Measurements from ENCODE around the gene MOSPD3. TPM values are rescaled to one million over a fixed set of nuclear protein-coding genes. Genes with fewer than 3 reads are reported as not detected.
"Not testable (repeated sequence)": the region's sequence is repeated elsewhere in the genome, so short reads cannot be mapped to it uniquely, and the experiment has no call there.

MOSPD3 gene
- total RNA-seq, 1 experiment from 2014 or later: 25.0 TPM

GRCh38 chr7:100655908-100656674 is 43.8 kb downstream of the MOSPD3 start, which contains the start of gene ACTL6B:
Gene ACTL6B, minus strand, starts transcription at chr7:100656448. Its CDS starts 94 bp downstream, at chr7:100656354.
- BruUV-seq (replicated peaks): no TSS peak
- ChIA-PET CTCF (interaction anchor here (0.6 to 0.7 kb wide), 2 partner anchors 22 to 84 kb away, joined by 3 read pairs; no protein-coding TSS in a partner anchor), POLR2A (interaction anchor here (0.7 kb wide), 1 partner anchor 561 kb away, joined by 5 read pairs; no protein-coding TSS in a partner anchor)
- Histone ChIP-seq H3K36me3 (ENCODE audit: control insufficient read depth, insufficient read depth, low read length) (no peaks in the 10 kb centered on the region), H3K4me1 (ENCODE audit: control insufficient read depth, insufficient read depth, low read length) (no peaks in the 10 kb centered on the region), H3K27me3 (ENCODE audit: control insufficient read depth, insufficient read depth, low read length) (no peaks in the 10 kb centered on the region), H3K9me3 (ENCODE audit: control insufficient read depth, insufficient read depth, low read depth, low read length) (no peaks in the 10 kb centered on the region), H3K27ac (ENCODE audit: low read length) (no peak within 1 kb of the TSS), H3K4me3 (ENCODE audit: low read depth in 2 of 2, low read length in 2 of 2) (peak within 1 kb of the TSS in 1 of 2 experiments; percentile 4; a peak in 1 of 4 replicates)
- TF ChIP-seq SIN3A (IDR thresholded peaks at IDR 0.05; ENCODE audit: borderline replicate concordance, insufficient read depth, low read depth, low read length): no peak
- TF ChIP-seq, protein P1, sequence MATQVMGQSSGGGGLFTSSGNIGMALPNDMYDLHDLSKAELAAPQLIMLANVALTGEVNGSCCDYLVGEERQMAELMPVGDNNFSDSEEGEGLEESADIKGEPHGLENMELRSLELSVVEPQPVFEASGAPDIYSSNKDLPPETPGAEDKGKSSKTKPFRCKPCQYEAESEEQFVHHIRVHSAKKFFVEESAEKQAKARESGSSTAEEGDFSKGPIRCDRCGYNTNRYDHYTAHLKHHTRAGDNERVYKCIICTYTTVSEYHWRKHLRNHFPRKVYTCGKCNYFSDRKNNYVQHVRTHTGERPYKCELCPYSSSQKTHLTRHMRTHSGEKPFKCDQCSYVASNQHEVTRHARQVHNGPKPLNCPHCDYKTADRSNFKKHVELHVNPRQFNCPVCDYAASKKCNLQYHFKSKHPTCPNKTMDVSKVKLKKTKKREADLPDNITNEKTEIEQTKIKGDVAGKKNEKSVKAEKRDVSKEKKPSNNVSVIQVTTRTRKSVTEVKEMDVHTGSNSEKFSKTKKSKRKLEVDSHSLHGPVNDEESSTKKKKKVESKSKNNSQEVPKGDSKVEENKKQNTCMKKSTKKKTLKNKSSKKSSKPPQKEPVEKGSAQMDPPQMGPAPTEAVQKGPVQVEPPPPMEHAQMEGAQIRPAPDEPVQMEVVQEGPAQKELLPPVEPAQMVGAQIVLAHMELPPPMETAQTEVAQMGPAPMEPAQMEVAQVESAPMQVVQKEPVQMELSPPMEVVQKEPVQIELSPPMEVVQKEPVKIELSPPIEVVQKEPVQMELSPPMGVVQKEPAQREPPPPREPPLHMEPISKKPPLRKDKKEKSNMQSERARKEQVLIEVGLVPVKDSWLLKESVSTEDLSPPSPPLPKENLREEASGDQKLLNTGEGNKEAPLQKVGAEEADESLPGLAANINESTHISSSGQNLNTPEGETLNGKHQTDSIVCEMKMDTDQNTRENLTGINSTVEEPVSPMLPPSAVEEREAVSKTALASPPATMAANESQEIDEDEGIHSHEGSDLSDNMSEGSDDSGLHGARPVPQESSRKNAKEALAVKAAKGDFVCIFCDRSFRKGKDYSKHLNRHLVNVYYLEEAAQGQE (IDR thresholded peaks at IDR 0.05; ENCODE audit: insufficient read depth in 1 of 2, low read depth in 2 of 2, low read length in 1 of 2): peak; percentile 89 to 96
- intact Hi-C loops (cut with micrococcal nuclease; ENCODE audit: unreplicated experiment) (no loop called here), in situ Hi-C loops (cut with HindIII; ENCODE audit: low pct_unique_long_range_greater_than_20kb, low sequenced_read_pairs) (no loop called here)
- DNase-seq (ENCODE audit: low read depth, low spot score) (no peak), ATAC-seq (peak; percentile 58; the same call in 1 of the 2 replicates)

DNA sequence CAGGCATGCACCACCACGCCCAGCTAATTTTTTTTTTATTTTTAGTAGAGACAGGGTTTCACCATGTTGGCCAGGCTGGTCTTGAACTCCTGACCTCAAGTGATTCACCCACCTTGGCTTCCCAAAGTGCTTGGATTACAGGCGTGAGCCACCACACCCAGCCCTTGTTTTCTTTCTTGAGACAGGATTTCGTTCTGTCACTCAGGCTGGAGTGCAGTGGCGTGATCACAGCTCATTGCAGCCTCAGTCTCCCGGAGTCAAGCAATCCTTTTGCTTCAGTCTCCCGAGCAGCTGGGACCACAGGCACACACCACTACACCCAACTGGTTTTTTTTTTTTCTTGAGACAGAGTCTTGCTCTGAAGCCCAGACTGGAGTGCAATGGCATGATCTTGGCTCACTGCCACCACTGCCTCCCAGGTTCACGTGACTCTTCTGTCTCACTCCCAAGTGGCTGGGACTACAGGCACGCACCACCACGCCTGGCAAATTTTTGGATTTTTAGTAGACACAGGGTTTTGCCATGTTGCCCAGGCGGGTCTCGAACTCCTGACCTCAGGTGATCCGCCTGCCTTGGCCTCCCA is 49.9 kb downstream of the MOSPD3 start:
- intact Hi-C loops (cut with micrococcal nuclease; ENCODE audit: unreplicated experiment); CTCF ChIA-PET: not testable (repeated sequence)

More for the DNA sequence above, 49.9 kb downstream of the MOSPD3 start:
- H3K27ac ChIP-seq (ENCODE audit: low read length); BruUV-seq (replicated peaks); H3K27me3 ChIP-seq (ENCODE audit: control insufficient read depth, insufficient read depth, low read length); in situ Hi-C loops (cut with HindIII; ENCODE audit: low pct_unique_long_range_greater_than_20kb, low sequenced_read_pairs); ATAC-seq; H3K9me3 ChIP-seq (ENCODE audit: control insufficient read depth, insufficient read depth, low read depth, low read length); H3K4me3 ChIP-seq (ENCODE audit: low read depth in 2 of 2, low read length in 2 of 2); H3K36me3 ChIP-seq (ENCODE audit: control insufficient read depth, insufficient read depth, low read length); DNase-seq (ENCODE audit: low read depth, low spot score); H3K4me1 ChIP-seq (ENCODE audit: control insufficient read depth, insufficient read depth, low read length): not testable (repeated sequence)
- POLR2A ChIA-PET: interaction anchor here (0.6 to 1.0 kb wide), 2 partner anchors 21 to 439 kb away, joined by 3 to 4 read pairs; no protein-coding TSS in a partner anchor

Other genes starting within 250 kb of the MOSPD3 start
- gene PILRA, start 239.1 kb upstream of the MOSPD3 start, total RNA-seq (2021; ENCODE audit: unreplicated experiment): 4.8 TPM
- 6.5 TPM for gene ZCWPW1, start 183.8 kb upstream of the MOSPD3 start, total RNA-seq (2021; ENCODE audit: unreplicated experiment)
- 72.1 TPM for gene MEPCE, start 182.7 kb upstream of the MOSPD3 start, total RNA-seq (2021; ENCODE audit: unreplicated experiment)
- 74.4 TPM for gene PPP1R35, start 176.0 kb upstream of the MOSPD3 start, total RNA-seq (2021; ENCODE audit: unreplicated experiment)
- gene SPACDR, start 148.3 kb upstream of the MOSPD3 start, total RNA-seq (2021; ENCODE audit: unreplicated experiment): 1.5 TPM
- 82.6 TPM for gene TSC22D4, start 133.3 kb upstream of the MOSPD3 start, total RNA-seq (2021; ENCODE audit: unreplicated experiment)
- gene NYAP1, start 128.6 kb upstream of the MOSPD3 start, total RNA-seq (2021; ENCODE audit: unreplicated experiment): 4.0 TPM
- 42.5 TPM for gene AGFG2, start 73.3 kb upstream of the MOSPD3 start, total RNA-seq (2021; ENCODE audit: unreplicated experiment)
- gene SAP25, start 38.6 kb upstream of the MOSPD3 start, total RNA-seq (2021; ENCODE audit: unreplicated experiment): 3.0 TPM
- gene LRCH4, start 26.4 kb upstream of the MOSPD3 start, total RNA-seq (2021; ENCODE audit: unreplicated experiment): 66.4 TPM
- gene FBXO24, start 26.2 kb upstream of the MOSPD3 start, total RNA-seq (2021; ENCODE audit: unreplicated experiment): 0.59 TPM
- 13.8 TPM for gene PCOLCE, start 10.2 kb upstream of the MOSPD3 start, total RNA-seq (2021; ENCODE audit: unreplicated experiment)
- gene TFR2, start 29.0 kb downstream of the MOSPD3 start, total RNA-seq (2021; ENCODE audit: unreplicated experiment): 9.1 TPM
- gene ACTL6B, start 43.9 kb downstream of the MOSPD3 start, total RNA-seq (2021; ENCODE audit: unreplicated experiment): not detected
- gene GNB2, start 61.2 kb downstream of the MOSPD3 start, total RNA-seq (2021; ENCODE audit: unreplicated experiment): 289 TPM
- 52.6 TPM for gene GIGYF1, start 81.7 kb downstream of the MOSPD3 start, total RNA-seq (2021; ENCODE audit: unreplicated experiment)
- 52.3 TPM for gene POP7, start 93.6 kb downstream of the MOSPD3 start, total RNA-seq (2021; ENCODE audit: unreplicated experiment)
- gene EPO, start 107.9 kb downstream of the MOSPD3 start, total RNA-seq (2021; ENCODE audit: unreplicated experiment): not detected
- not detected for gene ZAN, start 121.1 kb downstream of the MOSPD3 start, total RNA-seq (2021; ENCODE audit: unreplicated experiment)
- gene EPHB4, start 215.0 kb downstream of the MOSPD3 start, total RNA-seq (2021; ENCODE audit: unreplicated experiment): 192 TPM
- gene SLC12A9, start 240.2 kb downstream of the MOSPD3 start, total RNA-seq (2021; ENCODE audit: unreplicated experiment): 31.1 TPM